Kidney (tissue), 14 donors: ENCODE measurements around the gene GTF2IRD1. TPM values are rescaled to one million over a fixed set of nuclear protein-coding genes. Genes with fewer than 3 reads are reported as not detected.
"Not testable (repeated sequence)": the region's sequence is repeated elsewhere in the genome, so short reads cannot be mapped to it uniquely, and the experiment has no call there.

ENCODE experiments used
- DNase-seq, 5 donors: peaks; one replicate each; pipeline ENCODE4 v3.0.0-alpha.2; 2013 to 2020
- FAIRE-seq: peaks from 2 replicates; lab custom pipeline; 2012; peaks lifted over from hg19 to GRCh38; lab: Jason Lieb, UNC
- H3K27ac ChIP-seq, 2 donors: one replicate each; pipeline ENCODE4 v1.7.0; 2013; ENCODE audit warnings: low read depth in 2 of 2, low read length in 2 of 2, inconsistent platforms in 1 of 2
- H3K27me3 ChIP-seq: one replicate; pipeline ENCODE4 v1.7.1; 2013; ENCODE audit warnings: low read length, inconsistent platforms; ENCODE audit not compliant: control insufficient read depth, insufficient read depth
- H3K36me3 ChIP-seq, 3 donors: one replicate each; pipeline versions ENCODE4 v1.7.0 to v1.7.1; 2013; ENCODE audit warnings: low read length in 3 of 3, control low read depth in 1 of 3, inconsistent platforms in 1 of 3; ENCODE audit not compliant: insufficient read depth in 3 of 3, control insufficient read depth in 2 of 3
- H3K4me1 ChIP-seq, 3 donors: one replicate each; pipeline versions ENCODE4 v1.7.0 to v1.7.1; 2013; ENCODE audit warnings: low read length in 3 of 3, inconsistent platforms in 1 of 3, low read depth in 1 of 3; ENCODE audit not compliant: control insufficient read depth in 2 of 3, insufficient read depth in 2 of 3
- H3K4me3 ChIP-seq, 3 donors: one replicate each; pipeline versions ENCODE4 v1.7.0 to v1.8.1; 2013; ENCODE audit warnings: low read length in 3 of 3, control low read depth in 1 of 3, inconsistent platforms in 1 of 3
- H3K9ac ChIP-seq, 3 donors: one replicate each; pipeline versions ENCODE4 v1.7.0 to v1.7.1; 2013; ENCODE audit warnings: low read length in 3 of 3, control low read depth in 1 of 3, inconsistent platforms in 1 of 3
- H3K9me3 ChIP-seq, 3 donors: one replicate each; pipeline versions ENCODE4 v1.7.0 to v1.7.1; 2013; ENCODE audit warnings: low read length in 3 of 3, control low read depth in 1 of 3, inconsistent platforms in 1 of 3; ENCODE audit not compliant: control insufficient read depth in 2 of 3, insufficient read depth in 1 of 3
- intact Hi-C: fragments of 100-400 bp; cut with DNase I; formaldehyde crosslinking; loops from one replicate; pipeline ENCODE4 v1.11.1; 2022
- polyA plus RNA-seq: library from polyadenylated mRNA; stranded (reverse); fragments of 350-450 nt; fragmentation: Illumina TruSeq; extraction: RNeasy Lipid Tissue Mini Kit (QIAGEN cat#74804); gene quantifications from one replicate; pipeline ENCODE4 v1.2.3, GENCODE V29; 2014; ENCODE audit warnings: low read depth, low replicate concordance; ENCODE audit not compliant: insufficient read depth
- total RNA-seq: library from RNA; stranded (reverse); fragmentation: NEBNext Ultra II Directional; extraction: Animal tissue kit (Norgen Biotek cat#: 25700); gene quantifications from one replicate; pipeline ENCODE4 v1.2.1, GENCODE V29; 2021
- TF ChIP-seq, protein P1 (sequence below): IDR thresholded peaks from 3 replicates; pipeline ENCODE4 v1.5.1; 2012; ENCODE audit warnings: mild to moderate bottlenecking, moderate library complexity, borderline replicate concordance; ENCODE audit not compliant: insufficient read depth; ENCODE audit errors: extremely low read depth
- donor health status: control.
- donor health status: control.
- donor health status: control.
- donor health status: control.
- donor health status: control.
- donor health status: DM: yes; HTN: yes; CAD: no.
- donor health status: Normal renal cell carcinoma (clear cell type).

Gene GTF2IRD1
- total and polyA plus RNA-seq, 2 donors from 2014 or later: 28.2 to 35.8 TPM

DNA sequence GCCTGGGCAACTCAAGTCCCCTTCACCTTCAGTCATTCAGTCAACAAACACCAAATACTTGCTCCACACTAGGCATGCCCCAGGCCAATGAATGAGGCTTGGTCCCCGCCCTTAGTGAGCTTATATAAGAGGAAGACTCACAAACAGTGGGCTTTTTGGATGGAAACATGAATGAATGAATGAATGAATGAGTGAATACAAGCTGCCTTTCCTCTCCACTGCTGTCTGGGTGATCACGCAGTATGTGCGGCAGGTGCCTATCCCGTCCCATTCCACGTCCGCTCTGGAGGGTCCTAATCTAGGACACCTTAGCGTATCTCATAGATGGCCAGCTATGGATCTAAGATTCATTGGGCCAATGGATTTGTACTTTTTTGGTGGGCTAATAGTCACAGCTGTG is 184.0 kb downstream of the GTF2IRD1 start:
- TF ChIP-seq, protein P1, sequence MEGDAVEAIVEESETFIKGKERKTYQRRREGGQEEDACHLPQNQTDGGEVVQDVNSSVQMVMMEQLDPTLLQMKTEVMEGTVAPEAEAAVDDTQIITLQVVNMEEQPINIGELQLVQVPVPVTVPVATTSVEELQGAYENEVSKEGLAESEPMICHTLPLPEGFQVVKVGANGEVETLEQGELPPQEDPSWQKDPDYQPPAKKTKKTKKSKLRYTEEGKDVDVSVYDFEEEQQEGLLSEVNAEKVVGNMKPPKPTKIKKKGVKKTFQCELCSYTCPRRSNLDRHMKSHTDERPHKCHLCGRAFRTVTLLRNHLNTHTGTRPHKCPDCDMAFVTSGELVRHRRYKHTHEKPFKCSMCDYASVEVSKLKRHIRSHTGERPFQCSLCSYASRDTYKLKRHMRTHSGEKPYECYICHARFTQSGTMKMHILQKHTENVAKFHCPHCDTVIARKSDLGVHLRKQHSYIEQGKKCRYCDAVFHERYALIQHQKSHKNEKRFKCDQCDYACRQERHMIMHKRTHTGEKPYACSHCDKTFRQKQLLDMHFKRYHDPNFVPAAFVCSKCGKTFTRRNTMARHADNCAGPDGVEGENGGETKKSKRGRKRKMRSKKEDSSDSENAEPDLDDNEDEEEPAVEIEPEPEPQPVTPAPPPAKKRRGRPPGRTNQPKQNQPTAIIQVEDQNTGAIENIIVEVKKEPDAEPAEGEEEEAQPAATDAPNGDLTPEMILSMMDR: no peak
- intact Hi-C loops: no loop called here

DNA sequence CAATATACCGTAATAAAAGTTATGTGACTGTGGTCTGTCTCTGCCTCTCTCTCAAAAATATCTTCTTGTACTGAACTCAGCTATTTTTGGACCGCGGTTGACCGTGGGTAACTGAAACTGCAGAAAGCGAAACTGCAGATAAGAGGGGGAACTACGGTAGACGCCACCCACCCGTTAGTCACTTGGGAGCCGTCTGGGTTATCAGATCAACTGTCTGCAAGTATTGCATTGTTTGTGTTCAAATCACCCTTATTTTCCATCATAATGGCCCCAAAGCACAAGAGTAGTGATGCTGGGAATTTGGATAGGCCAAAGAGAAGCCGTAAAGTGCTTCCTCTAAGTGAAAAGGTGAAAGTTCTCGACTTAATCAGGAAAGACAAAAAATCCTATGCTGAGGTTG is 196.3 kb downstream of the GTF2IRD1 start:
- intact Hi-C loops, H3K36me3 ChIP-seq, FAIRE-seq, H3K27ac ChIP-seq, H3K4me1 ChIP-seq, DNase-seq, H3K9ac ChIP-seq, H3K9me3 ChIP-seq, H3K27me3 ChIP-seq: not testable (repeated sequence)
- H3K4me3 ChIP-seq: peak overlapping the region in 2 of 3 donors; percentile 58 to 60

More for the DNA sequence above, 184.0 kb downstream of the GTF2IRD1 start:
- FAIRE-seq (no peak), DNase-seq (no peak)
- no peak overlapping the region for H3K9ac ChIP-seq
- no peak overlapping the region for H3K4me3 ChIP-seq
- H3K36me3 ChIP-seq: no peaks in the 10 kb centered on the region
- no peaks in the 10 kb centered on the region for H3K9me3 ChIP-seq
- no peaks in the 10 kb centered on the region for H3K4me1 ChIP-seq
- no peak overlapping the region for H3K27ac ChIP-seq
- no peaks in the 10 kb centered on the region for H3K27me3 ChIP-seq

DNA sequence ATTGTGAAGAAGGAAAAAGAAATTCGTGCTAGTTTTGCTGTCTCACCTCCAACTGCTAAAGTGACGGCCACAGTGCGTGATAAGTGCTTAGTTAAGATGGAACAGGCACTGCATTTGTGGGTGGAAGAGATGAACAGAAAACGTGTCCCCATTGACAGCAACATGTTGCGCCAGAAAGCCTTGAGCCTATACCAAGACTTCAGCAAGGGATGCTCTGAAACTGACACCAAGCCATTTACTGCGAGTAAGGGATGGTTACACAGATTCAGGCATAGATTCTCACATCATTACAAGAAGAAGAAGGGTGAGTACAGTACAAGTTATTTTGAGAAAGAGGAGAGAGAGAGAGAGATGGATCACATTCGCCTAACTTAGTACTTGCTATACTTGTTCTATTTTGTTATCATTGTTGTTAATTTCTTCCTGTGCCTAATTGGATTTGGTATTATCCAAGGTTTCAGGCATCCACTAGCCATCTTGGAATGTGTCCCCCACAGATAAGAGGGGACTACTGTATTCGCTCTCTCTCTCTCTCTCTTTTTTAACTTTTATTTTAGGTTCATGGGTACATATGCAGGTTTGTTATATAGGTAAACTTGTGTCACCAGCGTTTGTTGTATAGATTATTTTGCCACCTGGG is 196.9 kb downstream of the GTF2IRD1 start:
- H3K4me1 ChIP-seq, DNase-seq, H3K9ac ChIP-seq, H3K27ac ChIP-seq, H3K27me3 ChIP-seq, FAIRE-seq, H3K9me3 ChIP-seq, intact Hi-C loops, H3K36me3 ChIP-seq: not testable (repeated sequence)
- H3K4me3 ChIP-seq: peak overlapping the region in 1 of 3 donors; percentile 58

DNA sequence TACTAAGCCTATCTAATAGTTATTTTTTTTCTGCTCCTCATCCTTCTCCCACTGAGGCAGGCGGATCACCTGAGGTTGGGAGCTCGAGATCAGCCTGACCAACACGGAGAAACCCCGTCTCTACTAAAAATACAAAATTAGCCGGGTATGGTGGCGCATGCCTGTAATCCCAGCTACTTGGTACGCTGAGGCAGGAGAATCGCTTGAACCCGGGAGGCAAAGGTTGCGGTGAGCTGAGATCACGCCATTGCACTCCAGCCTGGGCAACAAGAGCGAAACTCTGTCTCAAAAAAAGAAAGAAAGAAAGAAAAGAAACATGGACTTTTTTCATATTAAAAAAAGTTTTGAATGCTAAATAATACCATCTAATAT is 197.4 kb downstream of the GTF2IRD1 start:
- H3K36me3 ChIP-seq, H3K9ac ChIP-seq, H3K27me3 ChIP-seq, H3K4me3 ChIP-seq, H3K9me3 ChIP-seq, H3K4me1 ChIP-seq, H3K27ac ChIP-seq, FAIRE-seq, intact Hi-C loops: not testable (repeated sequence)
- DNase-seq: peak in 1 of 5 donors; percentile 8

Other genes starting within 250 kb of the GTF2IRD1 start
- 17.6 TPM for gene LAT2, start 243.9 kb upstream of the GTF2IRD1 start, total RNA-seq
- 3.7 TPM for gene LAT2, start 243.9 kb upstream of the GTF2IRD1 start, polyA plus RNA-seq
- gene RFC2, start 199.5 kb upstream of the GTF2IRD1 start, total RNA-seq: 21.1 TPM
- 16.2 TPM for gene RFC2, start 199.5 kb upstream of the GTF2IRD1 start, polyA plus RNA-seq
- gene CLIP2, start 164.5 kb upstream of the GTF2IRD1 start, total RNA-seq: 19.1 TPM
- 5.8 TPM for gene CLIP2, start 164.5 kb upstream of the GTF2IRD1 start, polyA plus RNA-seq
- 241 TPM for gene GTF2I, start 203.8 kb downstream of the GTF2IRD1 start, total RNA-seq
- 31.8 TPM for gene GTF2I, start 203.8 kb downstream of the GTF2IRD1 start, polyA plus RNA-seq